Measurements from ENCODE around the gene MRPL53. TPM values are rescaled to one million over a fixed set of nuclear protein-coding genes. Genes with fewer than 3 reads are reported as not detected.
A peak's percentile ranks its signal among the peaks of the same experiment; 100 is the strongest.

MRPL53 gene
- total and polyA plus RNA-seq, 2 of the 13 experiments (the other 11 are each of a cell fraction or from before 2014, with no cell fraction given): 34.3 to 51.9 TPM

DNA sequence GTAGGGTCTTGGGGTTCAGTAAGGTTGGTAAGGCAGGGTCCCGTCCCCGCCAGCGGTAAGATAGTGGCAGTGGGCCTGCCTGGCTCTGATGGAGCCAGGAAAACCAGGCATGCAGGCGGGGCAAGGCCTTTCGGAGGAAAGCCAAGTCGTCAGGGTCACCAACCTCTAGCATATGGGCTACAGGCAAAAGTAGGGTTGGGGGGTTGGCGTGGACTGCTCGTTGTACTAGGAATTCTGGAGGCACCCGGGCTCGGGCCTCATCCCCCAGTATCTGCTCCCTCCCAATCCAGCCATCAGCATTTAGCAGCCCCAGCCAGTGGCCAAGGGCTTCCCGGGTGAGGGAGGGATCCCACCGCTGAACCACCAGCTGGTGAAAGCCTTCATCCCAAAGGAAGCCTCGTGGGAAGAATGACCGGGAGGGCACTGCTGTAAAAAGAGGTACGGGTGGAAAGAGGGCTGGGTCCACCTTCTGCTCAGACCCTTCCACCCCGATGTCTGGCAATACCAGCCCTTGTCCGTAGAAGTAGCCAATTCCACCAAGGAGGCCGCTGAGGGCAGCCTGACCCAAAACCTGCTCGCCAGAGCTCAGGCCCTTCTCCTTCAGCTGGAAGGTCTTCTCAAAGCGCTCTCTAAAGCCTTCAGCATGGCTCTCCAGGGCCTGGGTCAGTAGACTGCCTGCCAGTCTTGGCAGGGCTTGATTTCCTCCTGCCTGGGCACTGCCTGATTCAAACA is 10.3 kb downstream of the MRPL53 start:
- Histone ChIP-seq H3K9me3 (ENCODE audit: low read length) (no peaks in the 10 kb centered on the region), H3K36me3 (replicated peaks in 1 of 2; ENCODE audit: control insufficient read depth in 1 of 2, insufficient read depth in 2 of 2, low read length in 2 of 2) (peaks cover 1 to 24% of the 10 kb centered on the region in 2 experiments), H3K4me3 (replicated peaks in 1 of 3; ENCODE audit: insufficient read depth in 1 of 3, low read depth in 2 of 3, low read length in 3 of 3) (no peak overlapping the region), H3K4me1 (ENCODE audit: insufficient read depth, low read length) (peaks cover 34% of the 10 kb centered on the region), H4K20me1 (ENCODE audit: insufficient read depth, low read length) (peaks cover 4% of the 10 kb centered on the region; the same call in 1 of the 2 replicates), H3K27me3 (ENCODE audit: control insufficient read depth in 1 of 2, insufficient read depth in 2 of 2, low read length in 2 of 2) (no peaks in the 10 kb centered on the region; a peak in 1 of 5 replicates), H3K27ac (ENCODE audit: extremely low read length, insufficient read depth, low read length) (peak overlapping the region; percentile 1), H3K4me2 (ENCODE audit: low read depth, low read length) (no peak overlapping the region), H3K9ac (ENCODE audit: insufficient read depth, low read depth, low read length) (no peak overlapping the region), H2AFZ (ENCODE audit: low read length) (no peak overlapping the region), H3K79me2 (ENCODE audit: insufficient read depth, low read length) (peaks cover 36% of the 10 kb centered on the region)
- in situ Hi-C loops (cut with HindIII; ENCODE audit: extremely low pct_ligation_motif_present, low pct_unique_long_range_greater_than_20kb) (no loop called here), intact Hi-C loops (cut with micrococcal nuclease; ENCODE audit: unreplicated experiment) (no loop called here)
- no peak for ATAC-seq
- CTCF ChIA-PET (ENCODE audit: low intra/inter-chr PET ratio, low total read pairs): interaction anchor here (1.4 kb wide), 1 partner anchor 70 kb away, joined by 5 read pairs; no protein-coding TSS in a partner anchor
- TF ChIP-seq ZMAT5 (CRISPR knock-in tag; IDR thresholded peaks at IDR 0.05; ENCODE audit: borderline replicate concordance, low read depth) (no peak), ZNF747 (CRISPR knock-in tag; IDR thresholded peaks at IDR 0.05; ENCODE audit: borderline replicate concordance) (0 out of 2 replicates have a peak, but pooled peaks have one; percentile 60), AGO2 (optimal IDR thresholded peaks at IDR 0.05; ENCODE audit: low read depth, low read length) (peak; percentile 62)
- POLR2A ChIA-PET: interaction anchor here (0.7 to 12.4 kb wide), 11 partner anchors 9 to 68 kb away, joined by 3 to 342 read pairs (median 6); partner anchors contain the start of genes AUP1, CCDC142, HTRA2 and MRPL53
- WGBS (ENCODE audit: low lambda C conversion rate): 97% methylated on average over 19 of the region's 20 CpGs
- no peak for DNase-seq (ENCODE audit: low spot score)
- no TSS peak for BruUV-seq (replicated peaks)
- no peak for FAIRE-seq

GRCh38 chr2:74461187-74462053 is 11.1 kb downstream of the MRPL53 start:
- in situ Hi-C loops (cut with HindIII; ENCODE audit: extremely low pct_ligation_motif_present, low pct_unique_long_range_greater_than_20kb): no loop called here
- Histone ChIP-seq H3K27ac (ENCODE audit: extremely low read length, insufficient read depth, low read length) (no peak overlapping the region), H4K20me1 (ENCODE audit: insufficient read depth, low read length) (peaks cover 4% of the 10 kb centered on the region; the same call in 1 of the 2 replicates), H3K9ac (ENCODE audit: insufficient read depth, low read depth, low read length) (no peak overlapping the region), H3K4me2 (ENCODE audit: low read depth, low read length) (no peak overlapping the region), H2AFZ (ENCODE audit: low read length) (no peak overlapping the region), H3K79me2 (ENCODE audit: insufficient read depth, low read length) (peaks cover 41% of the 10 kb centered on the region), H3K4me3 (replicated peaks in 1 of 3; ENCODE audit: insufficient read depth in 1 of 3, low read depth in 2 of 3, low read length in 3 of 3) (no peak overlapping the region), H3K27me3 (ENCODE audit: control insufficient read depth in 1 of 2, insufficient read depth in 2 of 2, low read length in 2 of 2) (no peaks in the 10 kb centered on the region; a peak in 1 of 5 replicates), H3K9me3 (ENCODE audit: low read length) (no peaks in the 10 kb centered on the region), H3K36me3 (replicated peaks in 1 of 2; ENCODE audit: control insufficient read depth in 1 of 2, insufficient read depth in 2 of 2, low read length in 2 of 2) (peaks cover 1 to 24% of the 10 kb centered on the region in 2 experiments), H3K4me1 (ENCODE audit: insufficient read depth, low read length) (peaks cover 35% of the 10 kb centered on the region)
- ChIA-PET POLR2A (interaction anchor here (0.7 to 12.4 kb wide), 11 partner anchors 10 to 68 kb away, joined by 3 to 342 read pairs (median 6); partner anchors contain the start of genes AUP1, CCDC142, HTRA2 and MRPL53), CTCF (ENCODE audit: low intra/inter-chr PET ratio, low total read pairs) (interaction anchor here (0.8 to 1.4 kb wide), 2 partner anchors 71 to 126 kb away, joined by 4 to 5 read pairs; no protein-coding TSS in a partner anchor)
- no peak for FAIRE-seq
- peak; percentile 51 for DNase-seq (ENCODE audit: low spot score)
- no peak for ATAC-seq
- no TSS peak for BruUV-seq (replicated peaks)
- intact Hi-C loops (cut with micrococcal nuclease; ENCODE audit: unreplicated experiment): no loop called here
- WGBS (ENCODE audit: low lambda C conversion rate): 98% methylated on average over 14 of the region's 27 CpGs
- TF ChIP-seq, protein P1, sequence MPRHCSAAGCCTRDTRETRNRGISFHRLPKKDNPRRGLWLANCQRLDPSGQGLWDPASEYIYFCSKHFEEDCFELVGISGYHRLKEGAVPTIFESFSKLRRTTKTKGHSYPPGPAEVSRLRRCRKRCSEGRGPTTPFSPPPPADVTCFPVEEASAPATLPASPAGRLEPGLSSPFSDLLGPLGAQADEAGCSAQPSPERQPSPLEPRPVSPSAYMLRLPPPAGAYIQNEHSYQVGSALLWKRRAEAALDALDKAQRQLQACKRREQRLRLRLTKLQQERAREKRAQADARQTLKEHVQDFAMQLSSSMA (CRISPR knock-in tag; IDR thresholded peaks at IDR 0.05): no peak
- TF ChIP-seq ZSCAN30 (CRISPR knock-in tag; IDR thresholded peaks at IDR 0.05): no peak
- TF ChIP-seq GFI1 (CRISPR knock-in tag; IDR thresholded peaks at IDR 0.05; ENCODE audit: borderline replicate concordance): no peak
- no peak for TF ChIP-seq PLSCR1 (CRISPR knock-in tag; IDR thresholded peaks at IDR 0.05; ENCODE audit: borderline replicate concordance)
- TF ChIP-seq HIVEP1 (CRISPR knock-in tag; IDR thresholded peaks at IDR 0.05): peak; percentile 32; the same call in 1 of the 2 replicates
- no peak for TF ChIP-seq ZNF430 (CRISPR knock-in tag; IDR thresholded peaks at IDR 0.05)
- 0 out of 2 replicates have a peak, but pooled peaks have one; percentile 59 for TF ChIP-seq ZNF468 (CRISPR knock-in tag; IDR thresholded peaks at IDR 0.05)
- no peak for TF ChIP-seq NR2F2 (IDR thresholded peaks at IDR 0.05; ENCODE audit: borderline replicate concordance, low read depth)
- 0 out of 2 replicates have a peak, but pooled peaks have one; percentile 27 for TF ChIP-seq FIP1L1 (IDR thresholded peaks at IDR 0.05; ENCODE audit: borderline replicate concordance, insufficient read depth, low read depth, low read length)

All from HepG2 (cell line).